ENCODE measurements around the gene SOBP.

The SOBP gene

GRCh38 chr6:107488875-107489635 lies 862 bp upstream of the SOBP start:
- TF ChIP-seq CTCF (IDR thresholded peaks at IDR 0.05; ENCODE audit: low read depth, low read length, missing control alignments) = no peak
- H3K4me3 ChIP-seq (replicated peaks; ENCODE audit: low read depth, low read length) = peak overlapping the region; percentile 69
- no peak for DNase-seq (ENCODE audit: extremely low read depth, low read depth)

- DNase-seq (ENCODE audit: extremely low read depth, low read depth) = no peak
- TF ChIP-seq CTCF (IDR thresholded peaks at IDR 0.05; ENCODE audit: low read depth, low read length, missing control alignments) = no peak
- H3K4me3 ChIP-seq (replicated peaks; ENCODE audit: low read depth, low read length) = peak overlapping the region; percentile 69
Observed at GRCh38 chr6:107490566-107491137, 735 bp downstream of the SOBP start.

DNA sequence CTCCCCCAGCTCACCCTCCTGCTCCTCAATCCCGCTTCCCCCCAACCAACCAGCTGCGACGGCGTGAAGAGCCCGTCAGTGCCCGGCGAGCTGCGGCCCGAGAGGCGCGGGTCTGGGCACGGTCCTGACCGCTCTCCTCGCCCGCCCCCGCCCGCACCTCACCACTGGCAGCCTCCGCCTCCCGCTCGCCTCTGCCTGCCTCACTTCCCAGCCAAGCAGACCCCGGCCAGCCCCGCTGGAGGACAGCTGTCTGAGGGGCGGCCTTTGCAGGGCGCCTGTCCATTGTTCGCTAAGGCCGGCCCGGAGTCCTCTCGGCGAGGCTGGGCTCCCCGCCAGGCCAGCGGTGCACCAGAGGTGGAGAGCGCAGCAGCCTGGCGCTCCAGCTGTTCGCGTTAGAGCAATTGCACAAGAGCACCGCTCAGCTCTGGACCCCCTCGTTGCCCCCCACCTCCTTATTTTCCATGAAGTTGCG lies 1.3 kb downstream of the SOBP start:
- H3K4me3 ChIP-seq (replicated peaks; ENCODE audit: low read depth, low read length) = peak overlapping the region; percentile 69
- no peak for DNase-seq (ENCODE audit: extremely low read depth, low read depth)
- no peak for TF ChIP-seq CTCF (IDR thresholded peaks at IDR 0.05; ENCODE audit: low read depth, low read length, missing control alignments)

DNA sequence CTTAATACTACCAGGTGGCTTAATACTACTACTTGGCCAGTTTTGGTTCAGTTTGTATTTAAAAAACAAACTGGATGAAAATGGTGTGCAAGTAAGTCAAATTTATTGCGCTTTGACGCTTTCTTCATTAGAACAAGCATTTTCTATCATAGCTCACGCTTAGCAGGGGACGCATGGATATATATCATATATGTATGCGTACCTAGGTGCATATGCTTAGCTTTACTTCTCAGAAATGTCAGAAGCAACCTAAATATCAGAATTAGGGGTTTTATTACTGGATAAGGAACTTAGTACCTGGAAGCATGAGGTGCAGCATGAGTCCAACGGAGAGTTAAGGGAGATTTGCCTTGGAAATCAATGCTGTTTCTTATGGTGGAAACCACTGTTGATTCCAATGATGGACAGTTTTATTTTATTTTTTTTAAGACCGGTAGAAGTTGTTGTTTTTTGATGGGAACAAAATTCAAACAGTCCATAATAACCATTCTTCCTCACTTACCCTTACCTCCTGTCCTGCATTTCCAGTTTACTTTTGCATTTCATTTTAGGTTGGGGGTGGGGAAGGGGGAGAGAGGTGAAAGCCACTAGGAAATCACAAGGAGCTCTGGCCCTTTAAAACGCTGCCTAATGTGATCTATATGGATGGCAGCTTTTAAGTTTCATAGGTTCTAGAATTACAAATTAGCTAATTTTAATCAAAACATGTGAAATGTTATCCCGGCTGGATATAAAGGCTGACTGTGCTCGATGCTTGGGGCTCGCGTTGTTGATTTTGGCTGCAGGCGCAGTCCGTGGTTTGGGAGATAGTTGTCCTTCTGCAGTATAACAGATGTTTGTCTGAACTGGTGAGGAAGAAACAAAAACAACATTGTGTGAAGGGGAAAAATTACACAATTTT lies 2.1 kb downstream of the SOBP start:
- TF ChIP-seq CTCF (IDR thresholded peaks at IDR 0.05; ENCODE audit: low read depth, low read length, missing control alignments) = no peak
- peak overlapping the region; percentile 69 for H3K4me3 ChIP-seq (replicated peaks; ENCODE audit: low read depth, low read length)
- DNase-seq (ENCODE audit: extremely low read depth, low read depth) = no peak

DNA sequence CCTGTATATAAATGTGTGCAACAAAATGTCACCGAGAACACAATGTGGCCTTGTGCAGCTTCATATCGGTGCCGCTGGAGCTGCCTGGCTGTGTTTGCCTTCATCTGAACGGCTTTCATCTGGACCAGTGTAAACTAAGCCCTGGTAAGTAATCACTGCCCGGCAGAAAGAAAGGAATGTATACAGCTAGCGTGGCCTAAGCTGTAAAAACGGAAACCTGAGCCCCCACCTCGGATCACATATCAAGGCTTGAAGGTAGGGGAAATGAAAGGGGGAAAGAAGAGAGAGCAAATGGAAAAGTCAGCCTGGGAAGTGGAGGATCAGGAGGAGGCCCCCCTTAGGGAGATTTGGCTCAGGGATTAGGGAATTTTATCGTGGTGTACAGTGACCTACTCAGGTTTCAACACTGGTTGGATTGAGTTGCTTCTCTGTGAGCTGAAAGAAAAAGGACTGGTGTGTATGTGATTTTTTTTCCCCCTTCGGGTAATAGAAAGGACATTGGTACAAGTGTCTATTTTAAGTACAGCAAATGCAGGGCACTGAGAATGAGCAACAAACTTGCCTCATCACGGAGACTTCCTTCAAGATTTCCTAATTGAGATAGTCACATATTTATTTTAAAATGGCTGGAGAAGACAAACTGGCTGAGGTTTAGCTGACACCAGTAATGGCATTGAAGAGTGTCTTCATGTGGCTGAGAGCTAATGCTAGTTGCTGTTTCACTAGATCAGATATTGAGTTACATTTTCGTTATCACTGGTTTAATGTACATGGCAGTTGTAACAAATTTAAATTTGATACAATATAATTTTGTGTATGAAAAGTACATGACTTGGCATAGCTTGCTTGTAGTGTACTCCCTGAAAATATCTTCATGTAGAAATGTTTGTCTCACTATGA lies 3.5 kb downstream of the SOBP start:
- no peak for TF ChIP-seq CTCF (IDR thresholded peaks at IDR 0.05; ENCODE audit: low read depth, low read length, missing control alignments)
- peak overlapping the region; percentile 24 for H3K4me3 ChIP-seq (replicated peaks; ENCODE audit: low read depth, low read length)
- DNase-seq (ENCODE audit: extremely low read depth, low read depth) = peak; percentile 14

DNA sequence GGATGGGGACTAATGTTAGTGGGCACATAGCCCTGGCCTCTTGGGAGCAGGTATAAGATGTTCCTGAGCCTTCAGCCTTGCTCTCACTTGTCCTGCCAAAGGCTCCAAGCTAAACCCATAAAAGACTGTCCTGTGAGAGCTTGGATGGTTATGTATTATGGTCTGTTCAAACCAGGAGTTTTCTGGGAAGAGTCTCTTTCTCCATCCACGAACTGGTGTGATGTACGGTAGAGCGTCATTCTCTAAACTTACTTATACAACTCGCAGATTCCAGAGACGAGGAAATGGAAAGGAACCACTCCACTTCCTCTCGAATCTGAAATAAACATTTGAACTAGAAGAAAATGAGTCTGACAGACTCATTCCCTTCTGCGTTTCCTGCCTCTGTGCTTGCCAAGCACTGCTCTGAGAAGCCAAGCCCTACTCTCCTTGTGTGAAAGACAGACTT lies 5.3 kb downstream of the SOBP start:
- H3K4me3 ChIP-seq (replicated peaks; ENCODE audit: low read depth, low read length) = no peak overlapping the region
- no peak for TF ChIP-seq CTCF (IDR thresholded peaks at IDR 0.05; ENCODE audit: low read depth, low read length, missing control alignments)
- DNase-seq (ENCODE audit: extremely low read depth, low read depth) = no peak
